ENCODE results near the gene HNRNPH3.

HNRNPH3 gene

DNA sequence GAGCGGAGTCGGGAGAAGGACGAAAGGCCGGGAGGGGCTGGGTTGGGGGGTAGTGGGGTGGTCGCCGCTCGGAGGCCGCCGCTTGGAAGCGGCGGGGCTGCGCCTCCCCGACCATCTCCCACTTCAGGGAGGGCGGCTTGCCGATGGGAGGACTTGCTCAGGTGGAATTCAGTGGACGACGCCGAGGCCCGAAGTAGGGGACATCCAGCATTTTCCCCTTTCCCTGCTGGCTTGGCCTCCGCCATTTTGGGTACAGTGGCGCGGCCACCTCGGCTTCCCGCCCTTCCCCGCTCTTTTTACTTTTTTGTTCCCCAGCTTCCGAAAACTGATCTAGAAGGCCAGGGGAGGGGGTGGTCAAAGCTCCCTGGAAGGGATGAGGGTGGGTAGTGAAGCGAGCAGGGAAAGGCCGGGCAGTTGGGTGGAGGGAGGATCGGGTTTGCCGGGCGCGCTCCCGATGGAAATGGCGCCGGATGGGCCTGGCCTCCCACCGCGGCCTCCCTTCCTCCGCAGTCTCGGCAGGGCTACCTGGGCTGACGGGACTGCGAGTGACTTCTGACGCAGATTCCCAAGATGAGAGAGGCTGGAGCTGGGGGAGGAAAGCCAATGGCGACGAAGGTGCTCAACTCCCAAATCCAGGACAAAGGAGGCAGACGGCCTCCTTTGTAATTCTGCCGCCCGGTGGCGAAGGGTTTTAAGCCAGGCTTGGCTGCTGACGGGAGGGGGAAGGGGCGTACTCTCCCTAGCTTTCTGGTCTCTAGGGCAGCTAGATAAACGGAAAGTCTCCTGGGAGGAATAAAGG lies 594 bp downstream of the HNRNPH3 start, which contains the start of gene PBLD:
PBLD (minus strand) TSS at position 670 of the 799 bp plus-strand sequence. CDS start 26,084 bp downstream, outside the sequence.
- DNase-seq: peak; percentile 63 to 66

DNA sequence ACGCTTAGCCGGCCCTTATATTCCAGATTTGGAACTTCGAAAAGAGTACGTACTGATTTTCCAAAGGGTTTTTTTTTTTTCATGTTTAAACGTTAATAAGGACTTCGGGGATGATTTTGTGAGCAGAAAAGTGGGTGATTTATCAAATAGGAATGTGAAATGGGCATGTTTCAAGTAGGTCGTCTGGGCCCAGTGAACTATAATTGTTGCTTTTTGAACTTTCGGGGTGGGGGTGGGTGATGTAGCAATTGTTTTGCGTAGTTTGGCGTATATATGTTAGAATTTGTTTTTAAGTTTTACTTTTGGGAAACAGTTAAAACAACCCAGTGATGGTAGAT lies 1.2 kb downstream of the HNRNPH3 start:
- no peak for DNase-seq

DNA sequence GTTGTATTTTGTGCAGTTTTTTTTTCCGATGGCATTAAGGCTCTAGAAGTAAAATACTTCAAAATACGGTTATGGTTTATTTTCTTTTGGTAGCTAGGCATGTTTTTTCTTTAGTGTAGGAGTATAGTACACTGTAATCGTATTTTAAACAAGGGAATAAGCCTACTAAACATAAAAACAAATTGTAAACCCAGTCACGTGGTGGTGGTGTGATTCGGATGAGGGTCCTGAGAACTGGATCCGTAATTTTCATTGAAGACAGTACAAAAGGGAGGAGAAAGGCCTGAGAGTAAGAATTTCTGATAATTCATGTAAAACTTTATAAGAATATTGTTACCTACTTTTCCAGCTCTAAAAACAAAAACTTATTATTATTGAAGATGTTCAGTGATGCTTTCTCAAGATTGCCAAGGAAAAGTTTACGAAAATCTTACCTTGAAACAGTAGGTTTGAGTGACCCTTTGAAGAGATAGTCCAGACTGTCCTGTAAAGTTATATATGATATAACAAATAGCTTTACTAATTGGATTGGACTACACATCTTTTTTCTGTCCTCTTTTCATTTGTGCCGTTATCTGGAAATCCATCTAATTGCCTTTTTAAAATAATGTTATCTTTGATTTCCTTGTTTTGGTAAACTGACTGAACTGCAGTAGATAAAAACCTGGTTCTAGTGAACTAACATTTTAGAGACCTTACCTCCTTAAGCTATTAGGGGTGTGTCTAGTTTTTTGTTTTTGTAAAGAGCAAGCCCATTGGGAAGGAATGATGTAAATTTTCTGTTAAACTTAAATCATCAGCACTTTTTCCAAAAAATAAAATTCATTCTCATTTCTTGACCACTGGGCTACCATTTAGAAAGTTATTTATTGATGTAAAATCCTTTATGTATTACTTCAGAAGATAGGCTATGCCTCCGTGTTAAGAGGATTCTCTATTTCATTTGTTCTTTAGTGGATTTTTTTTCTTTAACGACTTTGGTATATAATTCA lies 1.9 kb downstream of the HNRNPH3 start:
- no peak for DNase-seq

DNA sequence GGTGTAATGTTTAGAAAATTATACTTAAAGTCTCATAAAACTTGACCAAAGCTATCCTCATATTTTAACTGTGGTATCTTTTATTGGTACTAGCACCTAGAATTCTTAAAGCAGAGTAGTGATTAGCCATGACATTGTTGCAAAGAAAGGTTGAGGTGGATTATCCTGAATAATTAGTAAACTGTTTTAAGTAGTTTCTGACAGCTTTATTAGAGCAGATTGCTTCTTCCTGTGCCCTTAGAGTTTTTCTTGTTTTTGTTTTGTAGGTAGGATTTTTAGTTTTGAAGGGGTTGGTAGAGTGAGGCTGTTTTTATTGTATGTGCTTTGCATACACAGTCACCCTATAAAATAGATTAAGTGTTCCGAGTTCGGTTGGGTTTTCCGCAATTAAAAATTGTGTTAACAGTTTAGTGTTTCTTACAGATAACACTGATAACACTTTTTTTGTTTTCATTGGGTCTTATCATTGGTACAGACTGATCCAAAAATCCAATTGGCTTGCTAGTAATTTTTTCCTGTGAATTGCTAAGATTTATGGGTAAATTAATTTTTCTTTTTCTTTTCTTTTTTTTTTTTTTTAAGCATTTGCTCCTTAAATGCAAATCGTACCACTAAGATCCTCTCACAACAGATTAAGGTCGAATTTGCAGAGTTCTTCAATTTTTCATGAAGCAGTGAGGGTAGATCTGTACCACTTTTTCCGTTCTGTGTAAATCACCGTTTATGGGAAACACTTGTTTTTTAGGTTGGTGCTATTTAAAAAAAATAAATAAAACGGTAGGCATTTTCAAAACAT lies 3.0 kb downstream of the HNRNPH3 start:
- DNase-seq: no peak

DNA sequence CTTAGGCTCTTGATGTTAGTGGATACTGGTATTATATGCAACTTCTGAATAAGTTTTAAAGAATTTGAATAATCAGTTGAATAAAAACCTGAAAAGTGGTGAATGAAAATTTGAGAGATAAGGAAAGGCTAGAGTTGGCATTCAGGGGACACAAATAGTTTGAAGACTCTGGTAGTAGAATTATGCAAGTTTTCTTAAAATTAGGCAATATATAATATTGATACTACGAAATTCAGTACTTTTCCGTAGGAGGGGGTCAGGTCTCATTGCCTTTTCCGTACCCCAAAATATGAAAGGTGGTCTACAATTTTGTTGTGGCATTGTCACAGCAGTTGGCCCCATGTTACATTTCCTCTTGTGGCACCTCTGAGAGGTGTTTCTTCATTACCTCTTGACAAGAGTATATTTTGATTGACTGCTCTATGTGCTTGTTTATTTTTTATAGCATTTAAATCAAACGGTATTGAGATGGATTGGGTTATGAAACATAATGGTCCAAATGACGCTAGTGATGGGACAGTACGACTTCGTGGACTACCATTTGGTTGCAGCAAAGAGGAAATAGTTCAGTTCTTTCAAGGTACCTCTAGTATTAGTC lies 5.0 kb downstream of the HNRNPH3 start:
- no peak for DNase-seq

DNA sequence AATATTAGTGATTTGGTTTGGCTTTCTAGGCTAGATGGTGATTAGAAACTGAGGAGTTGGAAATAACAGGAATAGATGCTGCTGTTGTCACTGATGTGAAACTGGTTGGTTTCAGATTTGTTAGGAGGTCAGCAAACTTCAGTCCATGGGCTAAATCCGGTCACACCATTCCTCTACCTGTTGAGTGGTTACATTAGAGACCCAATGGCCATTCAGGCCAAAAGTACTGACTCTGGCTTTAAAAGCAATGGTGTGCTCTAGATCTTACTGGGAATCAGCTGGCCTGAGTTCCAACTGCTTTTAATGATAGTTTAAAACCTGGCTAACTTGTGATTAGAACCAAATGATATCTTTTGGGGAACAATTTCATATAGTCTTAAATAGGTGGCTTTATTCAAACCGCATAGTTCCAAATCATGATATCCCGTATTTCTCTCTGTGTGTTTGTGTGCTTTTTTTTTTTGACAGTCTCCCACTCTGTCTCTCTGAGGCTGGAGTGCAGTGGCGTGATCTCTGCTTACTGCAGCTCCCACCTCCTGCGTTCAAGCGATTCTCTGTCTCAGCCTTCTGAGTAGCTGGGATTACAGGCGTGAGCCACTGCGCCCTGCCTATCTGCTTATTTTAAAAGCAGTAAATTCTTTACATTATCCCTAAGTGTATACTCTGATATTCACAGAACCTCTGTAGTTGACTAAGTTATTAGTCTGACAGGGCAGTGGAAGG lies 8.7 kb downstream of the HNRNPH3 start:
- no peak for DNase-seq

DNA sequence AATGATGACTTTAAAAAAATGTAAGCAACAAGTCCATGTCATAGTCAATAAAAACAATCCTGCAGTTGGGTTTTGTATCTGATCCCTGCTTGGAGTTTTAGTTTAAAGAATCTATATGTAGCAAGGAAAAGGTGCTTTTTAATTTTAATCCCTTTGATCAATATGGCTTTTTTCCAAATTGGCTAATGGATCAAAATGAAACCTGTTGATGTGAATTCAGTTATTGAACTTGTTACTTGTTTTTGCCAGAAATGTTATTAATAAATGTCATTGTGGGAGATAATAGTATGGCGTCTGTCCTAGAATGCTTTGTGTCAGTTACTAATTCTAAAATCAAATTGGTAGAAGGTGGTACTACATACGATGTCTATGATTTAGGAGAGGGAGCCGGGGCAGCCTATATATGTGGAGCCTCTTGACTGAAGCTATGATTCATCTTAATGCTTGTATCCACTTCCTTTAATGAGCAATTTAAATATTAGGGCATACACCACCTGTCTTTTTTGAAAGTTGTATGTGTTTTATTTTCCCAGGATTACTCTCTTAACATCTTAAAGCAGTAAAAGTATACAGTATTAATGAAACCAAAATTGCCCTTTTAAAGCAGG lies 11.1 kb downstream of the HNRNPH3 start:
- no peak for DNase-seq

DNA sequence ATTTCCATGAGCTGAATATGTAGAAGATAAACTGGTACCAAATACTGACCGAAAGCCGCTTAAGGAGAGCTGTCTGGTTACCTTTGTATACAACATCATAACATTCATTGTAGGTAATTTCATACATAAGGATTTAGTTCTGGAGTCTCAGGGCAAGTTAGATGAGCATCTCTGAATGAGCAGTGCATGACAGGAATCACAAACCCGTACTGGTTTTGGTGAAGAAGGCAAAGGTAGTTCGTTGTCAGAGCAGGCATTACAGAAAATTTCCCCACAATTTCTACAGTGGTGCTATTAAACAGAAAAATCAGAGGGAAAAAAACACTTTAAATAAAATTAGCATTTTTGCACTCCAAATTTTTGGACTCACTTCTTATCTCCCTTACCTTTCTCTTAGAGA lies 13.8 kb downstream of the HNRNPH3 start:
- no peak for DNase-seq

DNA sequence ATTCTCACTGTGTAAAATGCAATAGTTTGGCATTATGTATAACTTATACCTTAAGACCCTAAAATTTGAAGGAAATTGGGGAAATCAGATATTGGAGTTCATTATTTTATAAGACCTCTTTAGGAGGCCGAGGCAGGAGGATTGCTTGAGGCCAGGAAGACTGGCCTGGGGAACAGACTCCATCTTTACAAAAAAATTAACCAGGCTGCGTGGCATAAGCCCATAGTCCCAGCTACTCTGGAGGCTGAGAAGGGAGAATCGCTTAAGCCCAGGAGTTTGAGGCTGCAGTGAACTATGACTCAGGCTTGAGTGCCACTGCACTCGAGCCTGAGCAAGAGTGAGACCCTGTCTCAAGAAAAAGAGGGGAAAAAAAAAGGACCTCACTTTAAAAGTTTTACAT lies 14.9 kb downstream of the HNRNPH3 start:
- no peak for DNase-seq

DNA sequence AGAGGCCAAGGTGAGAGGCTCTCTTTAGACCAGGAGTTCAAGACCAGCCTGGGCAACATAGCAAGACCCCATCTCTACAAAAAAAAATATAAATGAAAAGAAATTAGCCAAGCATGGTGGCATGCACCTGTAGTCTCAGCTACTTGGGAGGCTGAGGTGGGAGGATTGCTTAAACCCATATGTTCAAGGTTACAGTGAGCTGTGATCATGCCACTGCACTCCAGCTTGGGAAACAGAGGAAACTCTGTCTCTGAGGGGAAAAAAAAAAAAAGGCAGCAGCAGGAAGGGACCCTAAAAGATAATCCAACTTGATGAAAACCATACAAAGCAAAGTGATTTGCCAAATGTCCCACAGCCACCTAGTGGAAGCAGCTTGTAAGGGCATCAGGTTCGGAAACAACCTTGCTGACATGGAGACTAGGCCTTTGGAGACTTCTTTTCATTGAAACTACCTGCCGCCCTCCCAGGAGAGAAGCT lies 16.4 kb downstream of the HNRNPH3 start:
- peak; percentile 54 to 66 for DNase-seq

DNA sequence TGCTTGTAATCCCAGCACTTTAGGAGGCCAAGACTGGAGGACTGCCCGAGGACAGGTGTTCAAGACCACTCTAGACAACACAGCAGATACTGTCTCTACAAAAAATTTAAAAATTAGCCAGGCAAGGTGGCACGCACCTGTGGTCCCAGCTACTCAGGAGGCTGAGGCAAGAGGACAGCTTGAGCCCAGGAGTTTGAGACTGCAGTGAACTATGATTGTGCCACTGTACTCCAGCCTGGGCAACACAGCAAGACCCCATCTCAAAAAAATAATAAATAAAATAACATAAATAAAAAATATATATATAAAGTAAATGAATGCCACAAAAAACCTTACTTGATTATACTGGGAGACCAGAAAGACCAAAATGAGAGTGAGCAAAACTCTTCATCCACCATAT lies 21.7 kb downstream of the HNRNPH3 start:
- DNase-seq: no peak

DNA sequence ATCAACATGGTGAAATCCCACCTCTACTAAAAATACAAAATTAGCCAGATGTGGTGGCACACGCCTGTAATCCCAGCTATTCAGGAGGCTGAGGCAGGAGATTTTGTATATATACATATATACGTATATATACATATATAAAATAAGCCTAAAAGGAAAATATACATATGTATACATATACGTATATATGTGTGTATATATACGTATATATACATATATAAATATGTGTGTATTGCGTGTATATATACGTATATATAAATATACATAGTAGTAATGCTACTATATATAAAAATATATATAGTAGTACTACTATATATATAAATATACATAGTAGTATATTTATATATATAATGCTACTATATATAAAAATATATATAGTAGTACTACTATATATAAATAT lies 27.3 kb downstream of the HNRNPH3 start:
- no peak for DNase-seq

DNA sequence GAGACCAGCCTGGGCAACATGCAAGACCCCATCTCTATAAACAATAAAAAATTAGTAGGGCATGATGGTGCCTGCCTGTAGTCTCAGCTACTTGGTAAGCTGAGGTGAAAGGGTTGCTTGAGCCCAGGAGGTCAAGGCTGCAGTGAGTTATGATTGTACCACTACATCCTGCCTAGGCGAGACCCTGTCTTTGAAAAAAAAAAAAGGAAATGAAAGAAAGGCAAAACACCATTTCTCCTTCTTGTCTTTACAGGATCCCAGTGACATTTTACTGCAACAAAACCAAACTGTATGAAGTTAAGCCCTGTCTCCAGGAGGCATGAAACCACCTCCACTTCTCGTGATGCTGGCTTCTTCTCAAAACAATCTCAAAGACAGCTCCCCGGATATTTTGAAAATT lies 30.7 kb downstream of the HNRNPH3 start:
- no peak for DNase-seq

DNA sequence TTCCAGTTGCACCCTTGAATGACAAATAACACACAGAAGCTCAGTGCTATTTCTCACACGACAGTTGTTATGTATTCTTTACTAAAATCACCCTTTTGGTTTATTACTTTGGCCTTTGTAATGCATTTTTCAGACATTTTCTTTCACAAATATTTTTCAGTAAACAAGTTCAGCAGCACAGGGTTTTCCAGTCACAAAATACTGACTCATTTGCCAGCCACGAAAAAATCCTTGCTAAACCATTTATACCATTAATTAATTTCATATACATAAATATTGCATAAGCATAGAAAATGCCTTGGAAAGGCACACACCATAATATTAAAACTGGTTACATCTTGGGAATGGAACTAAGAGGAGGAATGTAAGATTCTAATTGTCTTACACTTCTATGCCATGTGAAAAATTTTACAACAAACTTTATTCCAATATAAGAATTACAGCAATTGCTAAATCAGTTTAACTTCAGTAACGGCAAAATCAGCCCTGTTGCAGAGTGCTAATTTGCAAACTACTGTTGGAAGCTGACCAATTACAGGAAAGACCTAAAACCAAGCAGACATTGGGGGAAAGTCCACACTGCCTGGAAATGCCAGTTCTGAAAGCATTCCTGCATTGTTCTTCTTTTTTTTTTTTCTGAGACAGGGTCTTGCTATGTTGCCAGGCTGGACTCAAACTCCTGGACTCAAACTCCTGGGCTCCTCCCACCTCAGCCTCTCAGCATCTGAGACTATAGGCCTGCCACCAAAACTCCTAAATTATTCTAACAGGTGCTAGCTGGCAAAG lies 32.4 kb downstream of the HNRNPH3 start:
- DNase-seq: no peak

DNA sequence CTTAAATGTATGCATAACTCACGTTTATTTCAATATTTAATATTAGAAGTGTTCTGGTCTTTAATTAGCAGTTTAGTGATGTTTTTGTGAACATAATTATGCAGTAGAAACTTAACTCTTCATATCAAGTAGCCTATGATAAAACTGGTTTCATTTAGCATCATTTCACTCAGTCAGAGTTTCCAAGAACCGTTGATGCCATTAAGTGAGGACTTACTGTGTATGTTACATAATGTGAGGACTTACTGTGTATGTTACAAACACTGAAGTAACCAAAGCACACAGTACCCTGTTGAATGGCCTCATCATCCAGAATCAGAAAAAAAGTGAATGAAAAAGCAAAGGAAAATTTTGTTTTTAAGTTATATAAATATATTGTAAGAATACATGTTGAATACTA lies 33.7 kb downstream of the HNRNPH3 start:
- no peak for DNase-seq

DNA sequence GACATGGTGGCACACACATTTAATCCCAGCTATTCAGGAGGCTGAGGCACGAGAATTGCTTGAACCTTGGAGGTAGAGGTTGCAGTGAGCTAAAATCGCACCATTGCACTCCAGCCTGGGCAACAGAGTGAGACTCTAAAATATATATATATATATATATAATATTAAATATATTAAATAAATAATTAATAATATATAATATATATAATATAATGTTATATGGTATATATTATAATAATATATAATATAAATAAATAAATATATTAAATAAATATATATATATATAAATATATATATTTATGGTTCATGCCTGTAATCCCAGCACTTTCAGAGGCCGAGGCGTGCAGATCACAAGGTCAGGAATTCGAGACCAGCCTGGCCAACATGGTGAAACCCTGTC lies 34.7 kb downstream of the HNRNPH3 start:
- DNase-seq: no peak

DNA sequence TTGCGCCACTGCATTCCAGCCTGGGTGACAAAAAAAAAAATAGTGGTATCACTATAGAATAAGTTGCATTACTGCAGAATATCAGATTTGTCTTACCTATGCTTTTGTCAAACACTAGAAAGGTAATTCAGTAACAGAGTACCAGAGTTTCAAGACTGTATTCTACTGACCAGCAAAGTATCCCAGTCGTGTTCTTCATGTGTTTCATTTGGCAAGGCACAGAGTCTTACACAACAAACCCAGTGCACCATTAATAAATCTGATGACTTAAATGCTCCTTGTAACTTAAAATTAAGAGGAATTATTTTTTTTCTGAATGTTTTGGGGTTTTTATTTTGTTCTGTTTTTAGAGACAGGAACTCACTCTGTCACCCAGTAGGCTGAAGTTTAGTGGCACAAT lies 35.3 kb downstream of the HNRNPH3 start:
- no peak for DNase-seq

DNA sequence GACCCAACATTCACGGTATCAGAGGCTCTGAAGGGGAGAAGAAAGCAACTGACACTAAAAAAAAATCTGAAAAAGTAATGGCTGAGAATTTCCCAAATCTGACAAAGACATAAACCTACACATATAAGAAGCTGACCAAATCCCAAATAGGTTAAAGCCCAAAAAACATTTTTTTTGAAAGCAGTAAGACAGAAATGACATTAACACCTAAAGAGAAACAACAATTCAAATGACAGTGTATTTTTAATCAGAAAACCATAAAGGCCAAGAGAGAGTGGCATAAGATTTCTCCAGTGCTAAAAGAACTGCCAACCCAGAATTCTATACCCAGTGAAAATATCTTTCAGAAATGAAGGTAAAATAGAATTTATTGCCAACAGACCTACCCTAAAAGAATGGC lies 39.7 kb downstream of the HNRNPH3 start:
- no peak for DNase-seq

DNA sequence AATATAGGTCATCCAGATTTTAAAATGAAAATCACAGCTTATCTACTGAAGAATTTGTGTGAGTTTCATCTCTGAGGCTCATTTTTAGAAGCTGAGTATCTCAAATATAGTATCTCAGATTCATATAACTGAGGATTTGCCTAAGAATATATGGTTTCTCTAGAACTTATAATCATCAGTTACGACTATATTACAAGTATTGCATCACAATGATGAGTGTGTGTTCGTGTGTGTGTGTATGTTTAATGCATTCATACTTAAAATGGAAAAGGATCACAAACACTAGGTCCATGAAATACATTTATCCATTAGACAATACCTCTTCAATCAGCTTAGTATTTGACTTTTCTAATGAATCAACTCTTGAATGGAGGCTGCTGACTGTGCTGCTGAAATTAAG lies 53.9 kb downstream of the HNRNPH3 start:
- DNase-seq: no peak
